NT2/D1 (cell line): ENCODE results near the gene CUTC.

ENCODE experiments used
- SUZ12 ChIP-seq: IDR thresholded peaks from 2 replicates; pipeline ENCODE4 v1.6.1; 2011; ENCODE audit not compliant: insufficient read length, insufficient read depth; ENCODE audit errors: extremely low read depth
- YY1 ChIP-seq: IDR thresholded peaks from 2 replicates; pipeline ENCODE4 v1.6.1; 2011; ENCODE audit not compliant: insufficient read length, insufficient read depth
- ZNF274 ChIP-seq: IDR thresholded peaks from 2 replicates; pipeline ENCODE4 v1.6.1; 2011; ENCODE audit warnings: mild to moderate bottlenecking, low read depth, low read length

DNA sequence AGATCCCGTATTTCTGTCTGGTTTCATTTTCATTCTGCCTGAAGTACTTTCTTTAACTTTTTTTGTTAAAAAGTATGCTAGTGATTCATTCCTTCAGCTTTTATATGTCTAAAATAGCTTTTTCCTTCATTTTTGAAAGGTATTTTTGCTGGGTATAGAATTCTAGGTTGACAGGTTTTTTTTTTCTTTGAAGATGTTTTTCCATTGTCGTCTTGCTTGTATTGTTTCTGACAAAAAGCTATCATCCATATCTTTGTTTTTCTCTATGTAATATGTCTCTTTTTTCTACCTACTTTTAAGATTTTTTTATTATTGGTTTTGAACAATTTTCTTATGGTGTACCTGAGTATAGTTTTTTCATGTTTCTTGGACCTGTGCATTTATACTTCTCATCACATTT is 8.2 kb downstream of the CUTC start:
- TF ChIP-seq ZNF274 = no peak
- TF ChIP-seq SUZ12 = no peak
- TF ChIP-seq YY1 = no peak
